Vagina (tissue), 2 donors: ENCODE results near the gene ATP1A4.

ENCODE experiments used
- CTCF ChIP-seq, 3 experiments: fragments of 450-650 bp in 2 of 3; fragments of 200-600 bp in 1 of 3; sonication (generic) in 1 of 3; IDR thresholded peaks; one replicate each; pipeline ENCODE4 v1.5.1; 2017 to 2019; ENCODE audit warnings: antibody characterized with exemption in 3 of 3, mild to moderate bottlenecking in 2 of 3, moderate library complexity in 2 of 3
- POLR2A ChIP-seq, 2 donors: fragments of 450-650 bp; IDR thresholded peaks; one replicate each; pipeline ENCODE4 v1.6.1; 2017; ENCODE audit warnings: antibody characterized with exemption in 2 of 2, mild to moderate bottlenecking in 2 of 2, moderate library complexity in 2 of 2

GRCh38 chr1:160117300-160117699 is 34.1 kb upstream of the ATP1A4 start:
- TF ChIP-seq CTCF (IDR thresholded peaks at IDR 0.05) (no peak), POLR2A (IDR thresholded peaks at IDR 0.05) (no peak)
